HG03469 (cell line): ENCODE measurements around the gene HADHA.

Experiments used
- ATAC-seq: cut with Tn5 transposase; IDR thresholded peaks from one replicate; pipeline ENCODE4 v1.9.1; 2021; ENCODE audit warnings: mild to moderate bottlenecking, moderate library complexity, moderate number of reproducible peaks; ENCODE audit not compliant: unreplicated experiment

Gene HADHA

GRCh38 chr2:26195040-26195984 is 49.1 kb downstream of the HADHA start:
- no peak for ATAC-seq

GRCh38 chr2:26193578-26194231 is 50.7 kb downstream of the HADHA start:
- ATAC-seq = no peak

- ATAC-seq = no peak
Observed at GRCh38 chr2:26191316-26192159, 52.9 kb downstream of the HADHA start.

- ATAC-seq = no peak
Observed at GRCh38 chr2:26190369-26190768, 54.1 kb downstream of the HADHA start.

GRCh38 chr2:26189751-26190150 is 54.7 kb downstream of the HADHA start:
- no peak for ATAC-seq

- ATAC-seq = no peak
Observed at GRCh38 chr2:26189123-26189522, 55.3 kb downstream of the HADHA start.

GRCh38 chr2:26187537-26188104 is 56.8 kb downstream of the HADHA start:
- no peak for ATAC-seq

DNA sequence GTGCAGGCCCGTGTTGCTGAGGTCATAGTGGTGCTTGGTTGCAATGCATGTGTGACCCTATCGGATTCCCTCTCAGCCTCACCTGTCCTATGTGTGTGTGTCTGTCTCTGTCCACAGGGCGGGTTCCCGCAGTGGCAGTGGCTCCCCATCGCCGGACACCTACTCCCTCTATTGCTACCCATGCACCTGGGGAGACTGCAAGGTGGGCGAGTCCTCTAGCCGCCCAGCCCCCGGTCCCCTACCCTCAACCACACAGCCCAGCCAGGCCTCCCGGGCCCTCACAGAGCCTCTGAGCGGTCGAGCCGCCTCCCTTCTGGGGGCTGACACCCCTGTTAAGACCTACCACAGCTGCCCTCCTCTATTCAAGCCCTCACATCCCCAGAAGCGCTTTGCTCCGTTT is 57.3 kb downstream of the HADHA start:
- ATAC-seq = no peak

- ATAC-seq = no peak
Observed at GRCh38 chr2:26185954-26186770, 58.3 kb downstream of the HADHA start.

- no peak for ATAC-seq
Observed at GRCh38 chr2:26185304-26185928, 59.0 kb downstream of the HADHA start.

DNA sequence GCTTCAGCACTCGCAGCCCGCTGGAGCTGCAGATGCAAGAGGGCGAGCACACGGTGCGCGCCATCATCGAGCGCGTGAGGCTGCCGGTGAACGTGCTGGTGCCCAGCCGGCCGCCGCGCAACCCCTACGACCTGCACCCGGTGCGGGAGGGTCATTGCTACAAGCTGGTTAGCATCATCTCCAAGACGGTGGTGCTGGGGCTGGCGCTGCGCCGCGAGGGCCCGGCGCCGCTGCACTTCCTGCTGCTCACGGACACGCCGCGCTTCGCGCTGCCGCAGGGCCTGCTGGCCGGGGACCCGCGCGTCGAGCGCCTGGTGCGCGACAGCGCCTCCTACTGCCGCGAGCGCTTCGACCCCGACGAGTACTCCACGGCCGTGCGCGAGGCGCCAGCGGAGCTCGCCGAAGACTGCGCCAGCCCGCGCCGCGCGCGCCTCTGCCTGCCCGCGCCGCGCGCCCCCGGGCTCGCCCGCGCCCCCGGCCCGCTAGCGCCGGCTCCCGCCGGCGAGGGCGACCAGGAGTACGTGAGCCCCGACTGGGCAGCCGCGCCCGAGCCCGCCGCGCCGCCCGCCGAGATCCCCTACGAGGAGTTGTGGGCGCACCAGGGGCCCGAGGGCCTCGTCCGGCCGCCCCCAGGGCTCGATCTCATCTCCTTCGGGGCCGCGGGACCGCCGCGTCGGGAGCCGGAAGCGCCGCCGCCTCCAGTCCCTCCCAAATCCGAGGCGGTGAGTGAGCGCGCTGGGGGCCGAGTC is 59.7 kb downstream of the HADHA start:
- ATAC-seq = peak; percentile 63

DNA sequence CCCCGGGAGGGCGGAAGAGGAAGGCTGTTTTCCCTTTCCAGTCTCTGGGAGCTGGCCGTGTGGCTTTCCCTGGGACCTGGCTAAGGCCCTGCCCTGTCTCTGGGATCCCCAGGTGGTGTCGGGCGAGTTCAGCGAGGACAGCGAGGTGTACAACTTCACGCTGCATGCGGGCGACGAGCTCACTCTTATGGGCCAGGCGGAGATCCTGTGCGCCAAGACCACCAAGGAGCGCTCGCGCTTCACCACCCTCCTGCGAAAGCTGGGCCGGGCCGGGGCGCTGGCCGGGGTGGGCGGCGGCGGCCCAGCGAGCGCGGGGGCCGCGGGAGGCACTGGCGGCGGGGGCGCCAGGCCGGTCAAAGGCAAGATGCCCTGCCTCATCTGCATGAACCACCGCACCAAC is 60.3 kb downstream of the HADHA start:
- ATAC-seq = no peak

- no peak for ATAC-seq
Observed at GRCh38 chr2:26182887-26183630, 61.4 kb downstream of the HADHA start.

DNA sequence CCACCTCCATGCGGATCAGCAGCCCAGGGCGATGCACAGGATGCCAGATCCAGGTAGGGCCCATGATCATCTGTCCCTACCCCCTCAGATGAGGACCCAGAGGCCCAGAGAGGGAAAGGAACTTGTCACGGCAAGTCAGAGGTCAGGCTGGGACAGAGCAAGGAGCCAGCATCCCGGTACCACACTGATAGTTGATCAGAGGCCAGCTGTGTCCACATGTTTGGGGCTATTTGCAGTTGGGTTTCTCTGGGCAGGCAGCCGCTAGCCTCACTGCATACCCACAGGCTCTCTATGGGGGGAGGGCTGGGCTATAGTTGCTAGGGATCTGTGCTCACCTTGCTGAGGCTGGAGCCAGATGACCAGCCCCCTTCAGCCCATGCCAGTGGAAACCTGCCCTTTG is 62.0 kb downstream of the HADHA start:
- no peak for ATAC-seq

- no peak for ATAC-seq
Observed at GRCh38 chr2:26179446-26179913, 65.0 kb downstream of the HADHA start.

GRCh38 chr2:26178746-26179436 is 65.5 kb downstream of the HADHA start:
- ATAC-seq = no peak

- no peak for ATAC-seq
Observed at GRCh38 chr2:26178246-26178645, 66.2 kb downstream of the HADHA start.
